Measurements from ENCODE around the gene PTPN3.

The PTPN3 gene

DNA sequence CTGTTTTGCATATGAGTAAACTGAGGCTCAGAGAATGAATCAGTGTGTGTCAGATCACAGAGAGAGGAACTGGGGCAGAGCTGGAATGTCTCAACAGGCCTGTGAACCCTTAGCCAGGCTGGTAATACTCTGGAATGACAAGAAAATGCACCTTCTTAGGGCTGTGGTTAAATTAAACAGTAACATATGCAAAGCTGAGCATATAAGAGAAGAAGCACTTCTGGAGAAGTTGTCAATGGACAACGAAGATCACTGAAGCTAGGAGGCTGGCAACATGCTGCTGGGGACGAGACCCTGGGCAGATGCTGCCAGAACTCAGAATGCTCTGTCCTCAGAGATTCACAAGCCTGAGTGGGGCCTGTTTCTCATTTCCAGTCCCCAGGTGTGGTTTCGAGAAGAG, 112.6 kb downstream of the PTPN3 start:
- DNase-seq (ENCODE audit: low read depth): no peak
- no peak overlapping the region for H3K4me3 ChIP-seq (replicated peaks; ENCODE audit: low read depth, low read length)
- TF ChIP-seq, protein P1, sequence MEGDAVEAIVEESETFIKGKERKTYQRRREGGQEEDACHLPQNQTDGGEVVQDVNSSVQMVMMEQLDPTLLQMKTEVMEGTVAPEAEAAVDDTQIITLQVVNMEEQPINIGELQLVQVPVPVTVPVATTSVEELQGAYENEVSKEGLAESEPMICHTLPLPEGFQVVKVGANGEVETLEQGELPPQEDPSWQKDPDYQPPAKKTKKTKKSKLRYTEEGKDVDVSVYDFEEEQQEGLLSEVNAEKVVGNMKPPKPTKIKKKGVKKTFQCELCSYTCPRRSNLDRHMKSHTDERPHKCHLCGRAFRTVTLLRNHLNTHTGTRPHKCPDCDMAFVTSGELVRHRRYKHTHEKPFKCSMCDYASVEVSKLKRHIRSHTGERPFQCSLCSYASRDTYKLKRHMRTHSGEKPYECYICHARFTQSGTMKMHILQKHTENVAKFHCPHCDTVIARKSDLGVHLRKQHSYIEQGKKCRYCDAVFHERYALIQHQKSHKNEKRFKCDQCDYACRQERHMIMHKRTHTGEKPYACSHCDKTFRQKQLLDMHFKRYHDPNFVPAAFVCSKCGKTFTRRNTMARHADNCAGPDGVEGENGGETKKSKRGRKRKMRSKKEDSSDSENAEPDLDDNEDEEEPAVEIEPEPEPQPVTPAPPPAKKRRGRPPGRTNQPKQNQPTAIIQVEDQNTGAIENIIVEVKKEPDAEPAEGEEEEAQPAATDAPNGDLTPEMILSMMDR (IDR thresholded peaks at IDR 0.05; ENCODE audit: low read length, missing control alignments): no peak

DNA sequence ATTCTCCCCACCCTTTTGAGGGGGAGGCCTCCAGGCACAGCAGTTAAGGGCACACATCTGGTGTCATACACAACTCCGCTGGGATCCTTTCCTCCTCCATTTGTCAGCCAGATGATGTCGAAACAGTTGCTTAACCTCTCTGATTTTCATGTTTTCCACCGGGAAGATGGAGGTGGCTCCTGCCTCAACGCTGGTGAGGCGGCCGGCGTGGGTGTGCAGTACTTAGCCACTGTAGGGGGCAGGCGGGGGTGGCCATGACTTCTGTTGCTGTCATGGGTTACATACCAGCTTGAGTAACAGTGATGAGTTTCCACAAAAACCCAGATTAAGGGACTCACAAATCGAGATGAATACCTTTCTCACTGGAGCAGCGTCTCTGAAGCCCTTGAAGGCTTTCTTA, 114.2 kb downstream of the PTPN3 start:
- no peak for DNase-seq (ENCODE audit: low read depth)
- no peak overlapping the region for H3K4me3 ChIP-seq (replicated peaks; ENCODE audit: low read depth, low read length)
- TF ChIP-seq, protein P1 (IDR thresholded peaks at IDR 0.05; ENCODE audit: low read length, missing control alignments): no peak

DNA sequence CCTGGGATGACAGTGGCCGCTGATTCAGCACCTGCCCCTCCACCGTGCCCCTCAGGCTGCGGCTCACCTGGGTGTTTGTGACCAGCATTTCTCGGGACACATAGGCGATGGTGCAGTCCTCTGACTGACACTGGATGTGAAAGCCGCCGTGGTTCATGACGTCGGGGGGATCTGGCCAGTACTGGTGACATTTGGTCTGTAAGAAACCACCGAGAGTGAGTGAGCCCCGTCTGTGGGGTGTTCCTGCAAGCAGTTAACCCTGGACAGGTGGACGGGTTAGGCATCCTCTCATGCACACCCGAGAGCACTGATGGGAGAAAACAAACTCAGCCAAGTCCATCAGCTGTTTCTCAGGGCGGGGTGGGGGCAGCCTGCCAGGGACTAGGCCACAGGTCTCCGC, 114.8 kb downstream of the PTPN3 start:
- DNase-seq (ENCODE audit: low read depth): no peak
- TF ChIP-seq, protein P1 (IDR thresholded peaks at IDR 0.05; ENCODE audit: low read length, missing control alignments): no peak

DNA sequence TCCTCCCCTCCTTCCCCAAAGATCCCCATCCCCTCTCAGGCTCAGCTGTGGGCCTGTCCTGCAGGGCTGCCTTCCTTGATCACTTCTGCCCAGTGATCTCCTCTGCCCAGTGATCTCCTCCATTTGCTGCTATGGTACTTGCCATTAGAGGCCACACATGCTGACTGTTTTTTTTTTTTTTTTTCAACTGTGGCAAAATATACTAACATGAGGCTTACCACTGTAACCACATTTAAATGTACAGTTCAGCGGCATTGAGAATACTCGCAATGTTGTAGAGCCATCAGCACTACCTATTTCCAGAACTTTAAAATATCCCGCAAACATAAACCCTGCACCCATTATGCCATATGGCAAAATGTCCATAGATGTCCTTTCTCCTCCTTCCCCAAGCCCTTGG, 115.5 kb downstream of the PTPN3 start:
- TF ChIP-seq, protein P1 (IDR thresholded peaks at IDR 0.05; ENCODE audit: low read length, missing control alignments): no peak
- no peak for DNase-seq (ENCODE audit: low read depth)
- H3K4me3 ChIP-seq (replicated peaks; ENCODE audit: low read depth, low read length): no peak overlapping the region

More for the DNA sequence above, 114.8 kb downstream of the PTPN3 start:
- H3K4me3 ChIP-seq (replicated peaks; ENCODE audit: low read depth, low read length): no peak overlapping the region

DNA sequence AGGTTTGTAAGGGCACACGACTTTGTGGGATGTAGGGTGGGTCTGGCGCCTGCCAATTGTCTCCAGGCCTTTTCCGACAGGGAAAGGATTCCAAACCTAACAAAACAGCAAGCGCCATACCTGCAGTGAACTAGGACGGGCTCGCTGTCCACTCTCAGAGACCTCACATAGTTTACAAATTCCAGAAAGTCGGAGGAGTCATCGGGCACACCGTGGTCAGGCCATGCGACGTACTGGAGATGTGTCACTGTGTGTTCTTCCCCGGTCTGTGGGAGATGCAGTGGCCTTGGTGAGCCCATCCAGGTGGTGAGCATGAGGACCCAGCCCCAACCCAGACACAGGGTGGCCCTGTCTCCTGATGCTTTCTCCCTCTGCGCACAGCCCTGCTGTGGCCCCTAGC, 115.9 kb downstream of the PTPN3 start:
- no peak for DNase-seq (ENCODE audit: low read depth)
- TF ChIP-seq, protein P1 (IDR thresholded peaks at IDR 0.05; ENCODE audit: low read length, missing control alignments): no peak
- H3K4me3 ChIP-seq (replicated peaks; ENCODE audit: low read depth, low read length): no peak overlapping the region

DNA sequence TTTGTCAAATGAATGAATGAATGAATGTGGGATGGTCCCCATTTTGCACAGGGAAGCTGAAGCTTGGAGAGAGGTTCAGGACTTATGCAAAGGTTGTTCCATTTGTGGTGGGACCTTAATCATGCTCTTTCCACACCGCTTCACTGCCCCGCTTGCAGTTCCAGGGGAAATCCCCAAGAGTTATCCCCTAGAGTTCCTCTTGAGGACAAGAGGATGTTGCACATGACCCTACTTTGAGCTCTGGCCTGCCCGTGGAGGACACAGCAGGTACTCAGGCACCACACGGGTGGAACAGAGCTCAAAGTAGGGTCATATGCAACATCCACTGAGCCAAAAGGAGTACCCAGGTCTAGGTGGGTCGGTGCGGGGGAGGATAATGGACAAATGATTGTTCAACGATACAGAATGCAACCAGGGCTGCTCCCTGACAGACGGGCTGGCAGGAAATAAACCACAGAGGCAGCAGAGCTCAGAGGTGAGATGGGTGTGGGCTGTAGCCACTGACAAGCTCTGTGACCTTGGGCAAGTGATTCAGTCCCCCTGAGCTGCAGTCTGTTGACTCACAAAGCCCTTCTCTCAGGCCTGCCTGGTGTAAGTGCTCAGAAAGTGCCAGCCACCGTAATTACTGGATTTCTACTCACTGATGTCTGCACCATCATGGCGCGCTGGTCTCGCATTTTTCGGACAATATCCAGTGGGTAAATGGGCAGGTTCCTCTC, 116.9 kb downstream of the PTPN3 start:
- no peak overlapping the region for H3K4me3 ChIP-seq (replicated peaks; ENCODE audit: low read depth, low read length)
- DNase-seq (ENCODE audit: low read depth): no peak
- TF ChIP-seq, protein P1 (IDR thresholded peaks at IDR 0.05; ENCODE audit: low read length, missing control alignments): no peak

DNA sequence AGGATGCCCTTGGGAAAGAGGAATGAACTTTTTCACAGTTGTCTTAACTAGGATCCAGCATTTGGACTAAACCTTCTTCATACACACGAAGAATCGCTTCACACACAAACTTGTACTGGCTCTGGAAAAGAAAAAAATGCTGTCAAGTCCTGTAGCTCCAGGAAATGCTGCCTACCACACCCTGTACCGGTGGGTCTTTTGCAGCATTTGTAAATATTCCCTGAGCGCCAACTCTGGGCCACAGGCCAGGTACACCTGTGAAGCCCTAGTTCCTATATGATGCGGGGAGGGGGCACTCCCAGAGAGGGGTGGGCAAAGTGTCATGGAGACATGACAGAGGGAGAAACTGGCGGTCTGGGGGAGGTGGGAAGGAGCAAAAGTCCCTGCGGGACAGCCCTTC, 118.6 kb downstream of the PTPN3 start:
- no peak overlapping the region for H3K4me3 ChIP-seq (replicated peaks; ENCODE audit: low read depth, low read length)
- TF ChIP-seq, protein P1 (IDR thresholded peaks at IDR 0.05; ENCODE audit: low read length, missing control alignments): no peak
- DNase-seq (ENCODE audit: low read depth): no peak
